GM19467 (cell line): ENCODE measurements around the gene PFN3.
"Not testable (repeated sequence)": the region's sequence is repeated elsewhere in the genome, so short reads cannot be mapped to it uniquely, and the experiment has no call there.

Experiments used
- ATAC-seq: cut with Tn5 transposase; IDR thresholded peaks from one replicate; pipeline ENCODE4 v1.9.1; 2021; ENCODE audit warnings: mild to moderate bottlenecking, moderate library complexity; ENCODE audit not compliant: unreplicated experiment

The PFN3 gene

DNA sequence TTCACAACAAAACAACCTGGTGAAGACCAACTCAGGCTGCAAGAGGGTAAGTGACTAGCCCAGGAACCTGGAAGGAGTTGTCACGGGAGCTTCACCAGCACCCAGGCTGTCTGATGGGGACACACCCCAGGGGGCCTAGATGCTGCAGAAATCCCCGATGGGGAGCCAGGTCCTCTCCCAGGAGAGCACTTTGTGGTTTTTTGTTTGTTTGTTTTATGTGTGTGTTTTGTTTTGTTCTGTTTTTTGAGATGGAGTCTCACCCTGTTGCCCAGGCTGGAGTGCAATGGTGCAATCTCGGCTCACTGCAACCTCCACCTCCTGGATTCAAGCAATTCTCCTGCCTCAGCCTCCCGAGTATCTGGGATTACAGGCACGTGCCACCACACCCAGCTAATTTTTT is 24.9 kb downstream of the PFN3 start:
- not testable (repeated sequence) for ATAC-seq

- ATAC-seq, result no peak
These were observed 26.2 kb downstream of the PFN3 start for GRCh38 chr5:177374211-177374610.

- ATAC-seq, result no peak
These were observed 26.7 kb downstream of the PFN3 start for GRCh38 chr5:177373806-177374205.

- no peak for ATAC-seq
These were observed 27.6 kb downstream of the PFN3 start for GRCh38 chr5:177372910-177373309.

DNA sequence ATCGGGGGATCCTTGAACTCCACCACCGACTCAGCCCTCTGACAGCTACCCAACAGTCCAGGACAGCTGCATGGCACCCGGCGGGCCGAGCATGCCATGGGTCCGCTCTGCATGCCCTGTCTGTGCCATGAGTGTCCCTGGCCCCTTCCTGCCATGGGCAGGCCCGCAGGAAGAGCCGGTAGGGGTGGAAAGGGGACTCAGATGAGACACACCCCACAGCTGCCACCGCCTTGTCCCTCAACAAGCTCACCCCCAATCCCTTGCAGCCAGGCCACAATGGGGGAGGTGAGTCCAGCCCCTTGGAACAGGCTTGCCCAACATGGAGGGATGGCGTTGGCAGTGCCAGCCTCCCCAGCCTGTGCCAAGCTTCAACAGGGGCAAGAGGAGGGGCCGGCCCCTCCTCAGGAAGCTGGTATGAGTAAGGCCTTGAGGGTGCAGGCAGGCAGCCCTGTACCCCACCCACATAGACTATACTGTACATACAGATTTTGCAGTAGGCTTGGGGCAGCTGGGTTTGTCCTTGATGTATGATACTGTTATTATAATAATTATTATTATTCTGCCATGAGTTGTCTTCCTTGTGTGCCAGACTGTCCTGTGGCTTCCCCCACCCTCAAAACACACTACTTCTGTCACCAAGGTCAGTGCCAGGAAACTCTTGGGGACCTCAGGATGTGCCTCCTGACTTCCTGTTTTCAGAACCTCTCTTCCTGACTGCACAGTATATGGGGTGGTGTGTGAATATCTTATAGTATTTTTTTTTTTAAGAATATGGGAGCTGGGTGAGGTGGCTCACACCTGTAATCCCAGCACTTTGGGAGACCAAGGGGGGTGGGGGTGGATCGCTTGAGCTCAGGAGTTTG is 28.2 kb downstream of the PFN3 start:
- no peak for ATAC-seq

- no peak for ATAC-seq
These were observed 29.1 kb downstream of the PFN3 start for GRCh38 chr5:177371120-177372033.

GRCh38 chr5:177370488-177371119 is 29.9 kb downstream of the PFN3 start:
- ATAC-seq, result no peak

- ATAC-seq, result no peak
These were observed 30.6 kb downstream of the PFN3 start for GRCh38 chr5:177369645-177370440.

DNA sequence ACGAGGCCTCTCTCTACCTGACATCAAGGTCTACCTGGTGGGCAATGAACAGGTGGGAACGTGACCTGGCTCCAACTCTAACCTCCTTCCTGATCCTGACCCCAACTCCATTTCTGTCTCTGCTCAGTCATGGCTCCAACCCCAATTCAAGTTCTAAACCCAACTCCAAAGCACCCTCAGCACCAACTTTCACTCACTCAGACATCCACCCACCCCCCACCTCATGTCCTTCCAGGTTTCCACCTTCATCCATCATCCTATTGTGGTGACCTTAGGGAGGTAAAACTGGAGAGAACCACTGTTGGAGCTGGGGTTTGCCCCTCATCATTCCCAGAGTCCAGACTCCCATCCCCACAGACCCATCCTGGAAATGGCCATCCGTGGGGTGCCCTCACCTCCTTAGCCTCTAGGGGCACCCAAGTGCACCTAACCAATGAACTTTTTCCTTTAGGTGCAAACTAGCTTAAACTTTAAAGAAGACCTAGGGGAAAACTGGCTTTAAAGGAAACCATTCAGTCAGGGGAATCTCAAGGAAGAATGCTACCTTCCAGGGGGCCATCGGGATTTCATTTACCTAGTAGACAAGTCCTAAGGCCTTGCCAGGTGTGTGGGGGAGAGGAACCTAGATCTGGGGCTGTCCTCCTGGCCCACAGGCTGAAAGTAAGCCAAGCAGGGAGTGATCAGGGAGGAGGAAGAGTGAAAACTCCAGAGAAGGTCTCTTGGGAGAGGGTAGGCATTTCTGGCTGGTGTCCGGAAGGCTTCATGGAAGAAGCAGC is 31.4 kb downstream of the PFN3 start:
- no peak for ATAC-seq

GRCh38 chr5:177367981-177368868 is 32.2 kb downstream of the PFN3 start:
- ATAC-seq, result no peak

GRCh38 chr5:177367323-177367848 is 33.1 kb downstream of the PFN3 start:
- ATAC-seq, result no peak

DNA sequence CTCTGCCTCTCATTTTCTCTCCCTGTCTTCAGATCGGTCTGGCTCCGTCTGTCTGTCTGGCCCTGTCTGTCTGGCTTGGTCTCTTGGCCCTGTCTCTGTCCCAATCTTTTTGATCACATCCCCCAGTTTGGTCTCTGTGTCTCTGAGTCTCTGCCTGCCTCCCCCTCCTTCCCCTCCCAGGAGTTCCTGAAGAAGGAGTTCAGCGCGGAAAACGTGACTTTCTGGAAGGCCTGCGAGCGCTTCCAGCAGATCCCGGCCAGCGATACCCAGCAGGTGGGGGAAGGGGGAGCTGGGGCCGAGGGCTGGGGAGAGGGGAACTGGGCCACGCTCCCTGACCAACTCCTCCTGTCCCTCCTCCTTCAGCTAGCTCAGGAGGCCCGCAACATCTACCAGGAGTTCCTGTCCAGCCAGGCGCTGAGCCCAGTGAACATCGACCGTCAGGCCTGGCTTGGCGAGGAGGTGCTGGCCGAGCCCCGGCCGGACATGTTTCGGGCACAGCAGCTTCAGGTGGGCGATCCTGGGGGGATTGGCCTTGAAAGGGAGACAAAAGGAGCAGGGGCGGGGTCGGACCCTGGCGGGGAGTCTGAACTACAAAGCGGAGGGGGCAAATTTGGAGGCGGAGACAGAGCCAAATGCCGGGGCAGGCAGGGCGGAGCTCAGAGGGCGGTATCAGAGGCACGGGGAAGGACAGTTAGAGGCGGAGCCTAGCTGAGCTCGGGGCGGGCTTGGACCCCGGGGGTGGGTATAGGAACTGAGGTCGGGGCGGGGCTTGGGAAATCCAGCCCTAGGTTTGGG is 33.7 kb downstream of the PFN3 start:
- ATAC-seq, result no peak

GRCh38 chr5:177365845-177366527 is 34.5 kb downstream of the PFN3 start:
- ATAC-seq, result no peak

- no peak for ATAC-seq
These were observed 36.1 kb downstream of the PFN3 start for GRCh38 chr5:177364159-177364962.

DNA sequence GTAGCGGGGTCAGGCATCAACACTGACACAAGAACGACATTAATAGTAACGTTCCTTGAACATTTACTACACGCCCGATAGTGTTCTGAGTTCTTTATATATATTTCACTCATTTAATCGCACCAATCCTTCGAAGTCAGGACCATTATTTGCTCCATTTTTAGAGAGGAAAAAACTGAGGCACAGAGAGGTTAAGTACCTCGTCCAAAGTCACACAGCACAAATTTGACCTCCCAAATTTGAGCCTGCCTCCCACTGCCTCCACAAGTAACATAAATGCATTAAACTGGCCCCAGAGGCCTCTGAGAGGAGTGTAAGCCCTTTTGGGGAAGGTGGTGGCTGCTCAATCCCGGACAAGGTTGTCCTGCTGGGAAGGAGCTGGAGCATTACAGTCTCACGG is 36.9 kb downstream of the PFN3 start:
- no peak for ATAC-seq
